Retinal pigment epithelial cell (primary cell): ENCODE measurements around the gene KLK5.

Experiments used
- DNase-seq: peaks from one replicate; pipeline ENCODE4 v3.0.0-alpha.2; 2010; ENCODE audit warnings: low read depth
- H3K4me3 ChIP-seq: 2 replicates; pipeline ENCODE4 v1.5.1; 2011; ENCODE audit warnings: mild to moderate bottlenecking, low read length, control low read depth, moderate library complexity
- TF ChIP-seq, protein P1 (sequence below): conservative IDR thresholded peaks from 2 replicates; pipeline ENCODE4 v1.5.1; 2011; ENCODE audit warnings: low read depth, low read length, control low read depth, inconsistent platforms

KLK5 gene

DNA sequence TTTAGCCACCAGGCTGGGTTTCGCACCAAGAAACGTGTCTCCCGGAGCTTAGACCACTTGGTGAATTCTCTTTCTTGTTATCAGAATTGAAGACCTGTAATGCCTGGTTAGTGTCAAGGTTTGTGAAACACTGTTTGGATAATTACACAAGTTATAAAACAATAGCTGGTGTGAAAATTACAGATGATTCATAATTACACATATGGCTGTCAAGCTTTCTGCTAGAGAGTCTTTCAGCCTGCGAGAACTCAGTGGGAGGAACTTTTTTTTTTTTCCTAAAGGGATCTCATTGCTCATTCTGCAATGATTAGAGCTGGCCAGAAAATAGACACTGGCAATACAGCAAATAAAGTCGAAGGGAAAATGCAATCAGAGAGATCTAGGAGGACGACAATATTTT lies 28.3 kb downstream of the KLK5 start:
- TF ChIP-seq, protein P1, sequence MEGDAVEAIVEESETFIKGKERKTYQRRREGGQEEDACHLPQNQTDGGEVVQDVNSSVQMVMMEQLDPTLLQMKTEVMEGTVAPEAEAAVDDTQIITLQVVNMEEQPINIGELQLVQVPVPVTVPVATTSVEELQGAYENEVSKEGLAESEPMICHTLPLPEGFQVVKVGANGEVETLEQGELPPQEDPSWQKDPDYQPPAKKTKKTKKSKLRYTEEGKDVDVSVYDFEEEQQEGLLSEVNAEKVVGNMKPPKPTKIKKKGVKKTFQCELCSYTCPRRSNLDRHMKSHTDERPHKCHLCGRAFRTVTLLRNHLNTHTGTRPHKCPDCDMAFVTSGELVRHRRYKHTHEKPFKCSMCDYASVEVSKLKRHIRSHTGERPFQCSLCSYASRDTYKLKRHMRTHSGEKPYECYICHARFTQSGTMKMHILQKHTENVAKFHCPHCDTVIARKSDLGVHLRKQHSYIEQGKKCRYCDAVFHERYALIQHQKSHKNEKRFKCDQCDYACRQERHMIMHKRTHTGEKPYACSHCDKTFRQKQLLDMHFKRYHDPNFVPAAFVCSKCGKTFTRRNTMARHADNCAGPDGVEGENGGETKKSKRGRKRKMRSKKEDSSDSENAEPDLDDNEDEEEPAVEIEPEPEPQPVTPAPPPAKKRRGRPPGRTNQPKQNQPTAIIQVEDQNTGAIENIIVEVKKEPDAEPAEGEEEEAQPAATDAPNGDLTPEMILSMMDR = no peak
- DNase-seq = no peak
- no peak overlapping the region for H3K4me3 ChIP-seq

DNA sequence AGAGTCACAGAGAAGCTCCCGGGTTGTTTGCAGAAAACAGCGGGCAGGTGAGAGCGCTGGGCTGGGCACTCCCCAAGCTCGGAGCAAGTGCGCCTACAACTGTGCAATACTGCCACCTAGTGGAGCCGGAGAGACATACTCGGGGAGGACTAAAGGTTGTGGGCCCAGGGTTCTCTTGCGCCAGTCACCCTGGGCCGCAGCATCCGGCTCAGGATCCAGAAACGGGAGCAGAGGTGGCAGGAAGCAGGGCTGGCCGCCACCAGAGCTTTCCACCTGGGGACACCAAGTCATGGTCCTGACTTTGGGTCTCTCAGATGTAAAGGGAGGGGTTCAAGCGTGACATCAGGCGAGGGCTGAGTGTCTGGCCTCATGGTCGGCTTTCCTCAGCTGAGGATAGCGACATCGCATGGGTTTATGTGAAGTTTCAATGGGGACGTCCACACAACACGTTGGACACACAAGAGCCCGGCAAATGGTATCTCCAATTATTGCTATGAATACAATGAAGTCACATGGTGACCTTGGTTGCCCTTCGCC lies 30.5 kb downstream of the KLK5 start:
- TF ChIP-seq, protein P1 = peak; percentile 86
- no peak for DNase-seq
- H3K4me3 ChIP-seq = no peak overlapping the region

DNA sequence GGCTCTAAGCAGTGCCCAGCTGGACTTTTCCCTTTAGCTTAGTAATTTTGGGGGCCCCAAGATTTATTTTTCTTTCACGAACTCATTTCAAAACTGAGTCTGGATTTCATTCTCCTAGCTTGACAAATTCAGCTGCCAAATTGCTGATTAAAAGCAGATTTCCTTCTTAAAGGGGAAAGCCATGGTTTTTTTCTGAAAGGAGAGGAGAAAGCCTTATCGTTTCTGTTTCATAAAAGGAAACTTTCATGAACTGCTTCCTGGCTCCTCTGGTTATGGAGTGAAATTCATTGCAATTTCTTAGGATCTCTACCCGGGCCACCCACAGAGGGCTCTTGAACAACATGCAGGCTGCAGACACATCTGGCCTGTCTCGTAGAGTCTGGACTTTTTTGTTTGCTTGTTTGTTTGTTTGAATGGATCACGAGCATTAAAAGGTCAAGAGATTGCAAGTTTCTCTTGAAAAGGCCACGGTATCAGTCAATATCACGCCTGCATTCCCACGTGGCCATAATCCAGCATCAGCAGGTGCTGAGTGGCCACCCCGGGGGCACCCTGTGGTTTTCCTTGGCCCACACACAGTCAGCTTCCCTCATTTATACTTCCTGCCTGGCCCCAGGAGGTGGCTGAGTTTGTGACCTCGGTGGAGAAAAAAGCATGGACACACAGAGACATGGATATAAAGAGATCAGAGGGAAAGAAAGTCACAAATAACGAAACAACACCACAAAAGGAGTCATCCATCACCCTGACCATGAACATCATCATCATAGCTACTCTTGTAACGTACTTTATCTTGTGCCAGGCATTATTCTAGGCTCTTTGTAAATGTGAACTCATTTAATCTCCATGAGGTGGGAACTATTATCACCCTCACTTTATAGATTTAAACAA lies 31.2 kb downstream of the KLK5 start:
- DNase-seq = no peak
- TF ChIP-seq, protein P1 = no peak
- H3K4me3 ChIP-seq = no peak overlapping the region

DNA sequence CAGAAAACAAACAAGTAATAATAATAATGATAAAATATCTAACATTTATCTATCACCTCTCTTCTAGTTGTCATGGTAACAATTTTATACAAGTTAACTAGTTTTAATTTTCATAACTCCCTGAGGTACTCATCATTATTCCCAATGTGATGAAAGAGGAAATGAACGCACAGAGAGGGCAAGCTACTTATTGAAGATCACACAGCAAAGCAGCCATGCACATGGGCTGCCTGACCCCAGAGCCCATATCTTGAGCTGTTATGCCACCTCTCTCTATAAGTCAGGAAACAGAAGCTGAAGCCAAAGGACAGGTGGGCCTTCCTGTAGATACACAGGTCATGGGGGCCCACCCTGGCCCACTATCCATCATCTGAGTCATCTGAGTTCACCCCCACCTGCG lies 36.8 kb downstream of the KLK5 start:
- H3K4me3 ChIP-seq = no peak overlapping the region
- TF ChIP-seq, protein P1 = no peak
- DNase-seq = no peak

DNA sequence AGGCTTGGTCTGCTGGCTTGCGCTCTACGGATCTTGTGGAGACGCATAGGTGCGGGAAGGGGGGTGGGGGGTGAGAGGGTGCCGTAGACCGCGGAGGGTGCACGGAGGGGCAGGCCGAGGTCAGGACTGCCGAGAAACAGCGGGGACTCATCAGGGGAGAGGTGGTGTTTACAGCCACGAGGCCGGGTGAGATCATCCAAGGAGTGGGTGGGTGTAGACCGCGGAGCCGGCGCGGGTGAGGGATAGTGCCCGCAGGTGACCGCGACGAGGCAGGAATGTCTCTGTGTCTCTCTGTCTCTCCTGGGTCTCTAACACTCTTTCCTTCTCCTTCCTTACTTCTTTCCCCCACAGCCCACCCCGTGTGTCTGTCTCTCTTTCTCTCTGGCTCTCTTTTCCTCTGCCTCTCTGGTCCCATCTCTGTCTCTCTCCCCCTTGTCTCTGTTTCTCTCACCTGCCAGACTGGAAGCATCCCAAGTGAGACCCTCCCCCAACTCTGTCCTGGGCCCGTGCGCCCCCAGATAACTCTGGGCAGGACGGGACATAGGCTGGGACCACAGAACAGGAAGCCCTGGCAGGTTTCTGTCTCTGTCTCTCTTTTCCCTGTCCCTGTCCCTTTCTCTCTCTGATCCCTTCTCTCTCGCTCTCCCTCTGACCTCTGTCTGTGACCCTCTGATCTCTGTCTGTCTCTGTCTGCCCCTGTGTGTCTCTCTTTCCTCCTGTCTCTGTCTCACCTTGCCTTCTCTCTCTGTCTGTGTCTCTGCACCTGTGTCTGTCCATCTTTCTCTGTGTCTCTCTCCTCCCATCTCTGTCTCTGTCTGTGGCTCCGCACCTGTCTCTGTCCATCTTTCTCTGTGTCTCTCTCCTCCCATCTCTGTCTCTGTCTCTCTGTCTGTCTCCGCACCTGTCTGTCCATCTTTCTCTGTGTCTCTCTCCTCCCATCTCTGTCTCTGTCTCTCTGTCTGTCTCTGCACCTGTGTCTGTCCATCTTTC lies 39.8 kb downstream of the KLK5 start:
- DNase-seq = no peak
- H3K4me3 ChIP-seq = no peak overlapping the region
- TF ChIP-seq, protein P1 = no peak

DNA sequence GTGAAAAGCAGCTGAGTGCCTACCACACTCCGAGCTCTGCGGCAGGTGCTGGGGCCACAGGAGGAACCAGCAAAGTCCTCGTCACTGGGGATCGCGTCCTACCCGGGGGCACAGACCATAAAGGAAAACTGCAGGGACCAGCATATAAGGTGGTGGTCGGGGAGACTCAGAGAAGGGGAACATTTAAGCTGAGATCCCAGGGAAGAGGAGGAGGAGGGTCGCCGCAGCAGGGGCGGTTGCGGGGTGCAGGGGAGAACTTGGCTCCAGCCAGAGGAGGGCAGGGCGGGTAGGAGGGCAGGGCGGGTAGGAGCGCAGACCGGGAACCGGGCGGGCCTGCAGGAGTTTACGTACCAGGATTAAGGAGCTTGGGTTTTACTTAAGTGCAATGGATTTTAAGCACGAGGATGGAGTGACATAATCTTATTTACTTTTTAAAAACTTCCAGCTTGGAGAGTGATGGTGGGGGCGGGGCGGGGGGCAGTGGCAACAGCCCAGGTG lies 40.7 kb downstream of the KLK5 start:
- no peak overlapping the region for H3K4me3 ChIP-seq
- TF ChIP-seq, protein P1 = no peak
- DNase-seq = no peak
